ENCODE data around the gene FSD1. TPM values are rescaled to one million over a fixed set of nuclear protein-coding genes. Genes with fewer than 3 reads are reported as not detected.

The FSD1 gene
- total and polyA plus RNA-seq, 10 donors, result 0.80 to 6.6 (median 2.2) TPM

GRCh38 chr19:4278419-4279266 is 25.8 kb upstream of the FSD1 start, which contains the start of gene SHD:
SHD (plus strand) TSS chr19:4279266; CDS start chr19:4280064, 798 bp downstream.
- Histone ChIP-seq H3K4me1 (peaks cover 11 to 24% (median 16%) of the 10 kb centered on the region in 6 donors), H3K4me3 (peak within 1 kb of the TSS in 7 of 8 donors; percentile 4 to 49 (median 21)), H3K27ac (no peak within 1 kb of the TSS), H3K9me3 (no peaks in the 10 kb centered on the region), H3K36me3 (no peaks in the 10 kb centered on the region), H3K27me3 (replicated peaks in 1 of 7) (peaks cover 14 to 67% (median 54%) of the 10 kb centered on the region in 7 donors)
- intact Hi-C loops (cut with DNase I; ENCODE audit: low total_unique reads), result no loop called here
- no peak for TF ChIP-seq POLR2AphosphoS5 (IDR thresholded peaks at IDR 0.05)
- no peak for TF ChIP-seq POLR2A (IDR thresholded peaks at IDR 0.05)
- TF ChIP-seq, protein P1, sequence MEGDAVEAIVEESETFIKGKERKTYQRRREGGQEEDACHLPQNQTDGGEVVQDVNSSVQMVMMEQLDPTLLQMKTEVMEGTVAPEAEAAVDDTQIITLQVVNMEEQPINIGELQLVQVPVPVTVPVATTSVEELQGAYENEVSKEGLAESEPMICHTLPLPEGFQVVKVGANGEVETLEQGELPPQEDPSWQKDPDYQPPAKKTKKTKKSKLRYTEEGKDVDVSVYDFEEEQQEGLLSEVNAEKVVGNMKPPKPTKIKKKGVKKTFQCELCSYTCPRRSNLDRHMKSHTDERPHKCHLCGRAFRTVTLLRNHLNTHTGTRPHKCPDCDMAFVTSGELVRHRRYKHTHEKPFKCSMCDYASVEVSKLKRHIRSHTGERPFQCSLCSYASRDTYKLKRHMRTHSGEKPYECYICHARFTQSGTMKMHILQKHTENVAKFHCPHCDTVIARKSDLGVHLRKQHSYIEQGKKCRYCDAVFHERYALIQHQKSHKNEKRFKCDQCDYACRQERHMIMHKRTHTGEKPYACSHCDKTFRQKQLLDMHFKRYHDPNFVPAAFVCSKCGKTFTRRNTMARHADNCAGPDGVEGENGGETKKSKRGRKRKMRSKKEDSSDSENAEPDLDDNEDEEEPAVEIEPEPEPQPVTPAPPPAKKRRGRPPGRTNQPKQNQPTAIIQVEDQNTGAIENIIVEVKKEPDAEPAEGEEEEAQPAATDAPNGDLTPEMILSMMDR (IDR thresholded peaks at IDR 0.05 in 8 of 11, conservative IDR thresholded peaks at IDR 0.05 in 3 of 11), result no peak
- 1 to 4% (median 2%) methylated on average over 36 to 40 of the region's 44 CpGs for WGBS, 5 donors
- DNase-seq, result no peak

GRCh38 chr19:4279267-4279529 is 25.2 kb upstream of the FSD1 start:
- TF ChIP-seq POLR2A (IDR thresholded peaks at IDR 0.05) (no peak), POLR2AphosphoS5 (IDR thresholded peaks at IDR 0.05) (no peak)
- TF ChIP-seq, protein P1 (IDR thresholded peaks at IDR 0.05 in 8 of 11, conservative IDR thresholded peaks at IDR 0.05 in 3 of 11), result no peak
- Histone ChIP-seq H3K36me3 (no peaks in the 10 kb centered on the region), H3K4me3 (peak overlapping the region in 6 of 8 donors; percentile 4 to 49 (median 22)), H3K27me3 (replicated peaks in 1 of 7) (peaks cover 14 to 72% (median 54%) of the 10 kb centered on the region in 7 donors), H3K27ac (no peak overlapping the region), H3K4me1 (peaks cover 11 to 24% (median 16%) of the 10 kb centered on the region in 6 donors), H3K9me3 (no peaks in the 10 kb centered on the region)
- WGBS, 5 donors, result 1 to 3% (median 2%) methylated on average over 16 to 29 of the region's 30 CpGs
- DNase-seq, result no peak
- intact Hi-C loops (cut with DNase I; ENCODE audit: low total_unique reads), result no loop called here

DNA sequence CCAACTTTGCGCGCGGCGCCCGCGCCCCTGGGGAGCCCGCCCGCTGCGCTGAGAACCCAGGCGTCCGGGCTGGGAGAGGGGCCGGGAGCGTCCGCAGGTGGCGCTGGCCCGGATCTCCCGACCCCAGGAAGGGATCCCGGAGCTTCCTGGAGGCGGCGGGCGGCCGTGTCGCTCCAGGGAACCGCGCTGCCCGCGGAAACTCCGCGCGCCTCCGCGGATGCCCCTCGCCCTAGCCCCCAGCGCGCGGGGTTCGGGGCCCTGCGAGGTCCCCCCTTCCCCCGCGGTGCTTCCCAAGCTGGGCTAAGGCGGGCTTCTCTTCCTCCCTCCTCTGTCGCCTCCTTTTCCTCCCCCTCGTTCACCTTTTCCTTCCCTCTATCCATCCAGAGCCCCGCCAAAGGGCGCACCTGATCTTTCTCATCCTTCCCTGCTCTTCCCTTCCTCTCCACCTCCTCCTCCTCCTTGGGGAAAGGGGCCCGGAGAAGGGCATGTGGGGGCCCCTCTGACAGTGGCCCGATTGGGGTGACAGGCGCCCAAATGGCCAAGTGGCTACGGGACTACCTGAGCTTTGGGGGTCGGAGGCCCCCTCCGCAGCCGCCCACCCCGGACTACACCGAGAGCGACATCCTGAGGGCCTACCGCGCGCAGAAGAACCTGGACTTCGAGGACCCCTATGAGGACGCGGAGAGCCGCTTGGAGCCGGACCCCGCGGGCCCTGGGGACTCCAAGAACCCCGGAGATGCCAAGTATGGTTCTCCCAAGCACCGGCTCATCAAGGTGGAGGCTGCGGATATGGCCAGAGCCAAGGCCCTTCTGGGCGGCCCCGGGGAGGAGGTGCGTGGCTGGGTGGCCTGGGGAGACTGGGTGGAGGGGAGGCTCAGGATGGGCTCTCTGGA is 24.6 kb upstream of the FSD1 start:
- H3K27me3 ChIP-seq (replicated peaks in 1 of 7), result peaks cover 14 to 78% (median 59%) of the 10 kb centered on the region in 7 donors
- H3K4me1 ChIP-seq, result peaks cover 11 to 24% (median 16%) of the 10 kb centered on the region in 6 donors
- no peaks in the 10 kb centered on the region for H3K9me3 ChIP-seq
- TF ChIP-seq, protein P1 (IDR thresholded peaks at IDR 0.05 in 8 of 11, conservative IDR thresholded peaks at IDR 0.05 in 3 of 11), result no peak
- no peak for TF ChIP-seq POLR2A (IDR thresholded peaks at IDR 0.05)
- TF ChIP-seq POLR2AphosphoS5 (IDR thresholded peaks at IDR 0.05), result no peak
- H3K36me3 ChIP-seq, result no peaks in the 10 kb centered on the region
- intact Hi-C loops (cut with DNase I; ENCODE audit: low total_unique reads), result no loop called here
- peak overlapping the region in 7 of 8 donors; percentile 4 to 49 (median 21) for H3K4me3 ChIP-seq
- 3 to 18% (median 5%) methylated on average over 33 to 71 of the region's 71 CpGs for WGBS, 5 donors
- no peak for DNase-seq
- no peak overlapping the region for H3K27ac ChIP-seq

All from spleen (tissue), 11 donors.